Left cardiac atrium (tissue), 4 donors: ENCODE measurements around the gene FAM120C. TPM values are rescaled to one million over a fixed set of nuclear protein-coding genes. Genes with fewer than 3 reads are reported as not detected.
A peak's percentile ranks its signal among the peaks of the same experiment; 100 is the strongest.

Experiments
- ATAC-seq, 2 donors: fragments of 200-7000 bp; cut with Tn5 transposase; one replicate each; pipeline ENCODE4 v1.9.1; 2020; ENCODE audit warnings: mild to moderate bottlenecking in 2 of 2, moderate library complexity in 2 of 2
- DNase-seq: peaks from one replicate; pipeline ENCODE4 v3.0.0-alpha.2; 2020
- intact Hi-C, 2 donors: fragments of 100-400 bp; cut with DNase I; formaldehyde crosslinking; loops; one replicate each; pipeline versions ENCODE4 v1.14.1 to v1.15.1; 2022 to 2023
- total RNA-seq, 2 donors: library from RNA; stranded (reverse); fragmentation: NEBNext Ultra II Directional; extraction: Animal tissue kit (Norgen Biotek cat#: 25700); gene quantifications; one replicate each; pipeline ENCODE4 v1.2.1, GENCODE V29; 2021
- donor health status: DM: no; HTN: yes; CAD: no.
- donor health status: DM: no; HTN: yes; CAD: no; lungs with severe emphysema.
- donor health status: DM: yes; HTN: yes; CAD: no.
- donor health status: Dilated cardiomyopathy.

FAM120C gene
- total RNA-seq, 2 donors from 2014 or later, result 7.1 to 7.2 TPM

GRCh38 chrX:54044126-54044876 is 138.8 kb downstream of the FAM120C start, which contains the start of gene PHF8:
Gene PHF8 (minus strand): TSS chrX:54044473. CDS start chrX:54042728, 1,745 bp downstream.
- peak; percentile 95 for DNase-seq
- peak; percentile 94 to 96 for ATAC-seq
- intact Hi-C loops, result no loop called here

- DNase-seq (peak; percentile 49), ATAC-seq (peak; percentile 51 to 70)
- intact Hi-C loops, result no loop called here
Observed at GRCh38 chrX:54043541-54044125, 139.4 kb downstream of the FAM120C start.

- intact Hi-C loops, result no loop called here
Observed at GRCh38 chrX:54043056-54043455, 140.0 kb downstream of the FAM120C start.

GRCh38 chrX:54042609-54043021 is 140.4 kb downstream of the FAM120C start:
- ATAC-seq (peak in 1 of 2 donors; percentile 16), DNase-seq (peak; percentile 59)
- intact Hi-C loops, result no loop called here

More at GRCh38 chrX:54043056-54043455, 140.0 kb downstream of the FAM120C start:
- ATAC-seq, result no peak
- no peak for DNase-seq

- no peak for ATAC-seq
Observed at GRCh38 chrX:54030329-54030728, 152.7 kb downstream of the FAM120C start.

GRCh38 chrX:54029529-54030143 is 153.4 kb downstream of the FAM120C start:
- ATAC-seq (no peak), DNase-seq (no peak)
- intact Hi-C loops, result no loop called here

More at GRCh38 chrX:54030329-54030728, 152.7 kb downstream of the FAM120C start:
- no peak for DNase-seq
- intact Hi-C loops, result no loop called here

- intact Hi-C loops, result no loop called here
- DNase-seq (no peak), ATAC-seq (no peak)
Observed at GRCh38 chrX:54024350-54024749, 158.7 kb downstream of the FAM120C start.

Other genes starting within 250 kb of the FAM120C start
- 10 to 100 TPM in 1 of 2 donors, 1 to 10 TPM in 1; 10.0 to 12.4 TPM for gene PHF8, start 138.8 kb downstream of the FAM120C start, total RNA-seq
- 1 to 10 TPM in 1 of 2 donors, under 1 TPM in 1; 0.71 to 2.1 TPM for gene WNK3, start 174.8 kb upstream of the FAM120C start, total RNA-seq